ENCODE results near the gene PHYHD1.

The PHYHD1 gene

GRCh38 chr9:128901822-128902221 lies 19.0 kb upstream of the PHYHD1 start:
- no peak for DNase-seq

DNA sequence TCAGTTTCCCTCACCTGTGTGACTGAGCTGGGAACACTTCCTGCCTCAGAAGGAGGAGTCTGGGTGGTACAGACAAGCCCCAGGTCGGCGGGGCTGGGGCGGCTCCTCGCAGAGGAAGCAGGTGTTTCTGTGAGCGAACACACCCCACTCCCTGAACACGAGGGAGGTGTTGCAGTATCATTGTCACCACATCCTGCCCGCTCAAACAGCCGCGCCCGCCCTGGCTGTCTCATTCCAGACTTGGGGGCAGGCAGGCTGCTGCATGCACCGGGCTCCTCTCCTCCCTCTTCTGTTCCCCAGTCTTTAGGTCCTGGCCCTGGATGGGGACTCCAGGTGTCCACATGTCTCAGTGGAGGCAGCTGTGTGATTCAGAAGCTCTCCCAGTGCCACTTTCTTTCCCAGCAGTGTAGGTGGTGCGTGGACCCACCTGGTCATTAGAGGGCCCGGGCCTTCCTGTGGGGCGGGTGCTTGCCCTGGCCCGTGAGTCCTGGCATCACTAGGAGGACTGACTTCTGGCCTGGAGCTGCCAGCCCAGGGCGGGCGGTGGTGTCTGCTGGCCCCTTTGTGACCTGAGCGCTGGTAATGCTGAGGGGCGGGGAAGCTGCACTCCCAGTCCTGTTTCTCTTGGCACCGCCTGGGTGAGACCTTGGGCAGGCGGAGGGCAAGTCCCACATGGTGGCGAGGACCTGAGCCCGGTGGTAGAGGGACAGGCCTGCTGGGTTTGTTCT lies 18.3 kb upstream of the PHYHD1 start:
- no peak for DNase-seq

GRCh38 chr9:128903079-128903461 lies 17.7 kb upstream of the PHYHD1 start:
- DNase-seq = no peak

- no peak for DNase-seq
These were observed 16.7 kb upstream of the PHYHD1 start for GRCh38 chr9:128903871-128904620.

- DNase-seq = no peak
These were observed 14.8 kb upstream of the PHYHD1 start for GRCh38 chr9:128905964-128906363.

GRCh38 chr9:128906741-128907140 lies 14.0 kb upstream of the PHYHD1 start:
- no peak for DNase-seq

DNA sequence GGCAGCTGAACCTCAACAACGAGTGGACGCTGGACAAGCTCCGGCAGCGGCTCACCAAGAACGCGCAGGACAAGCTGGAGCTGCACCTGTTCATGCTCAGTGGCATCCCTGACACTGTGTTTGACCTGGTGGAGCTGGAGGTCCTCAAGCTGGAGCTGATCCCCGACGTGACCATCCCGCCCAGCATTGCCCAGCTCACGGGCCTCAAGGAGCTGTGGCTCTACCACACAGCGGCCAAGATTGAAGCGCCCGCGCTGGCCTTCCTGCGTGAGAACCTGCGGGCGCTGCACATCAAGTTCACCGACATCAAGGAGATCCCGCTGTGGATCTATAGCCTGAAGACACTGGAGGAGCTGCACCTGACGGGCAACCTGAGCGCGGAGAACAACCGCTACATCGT lies 12.4 kb upstream of the PHYHD1 start:
- DNase-seq = no peak

- no peak for DNase-seq
These were observed 10.9 kb upstream of the PHYHD1 start for GRCh38 chr9:128909859-128910258.

DNA sequence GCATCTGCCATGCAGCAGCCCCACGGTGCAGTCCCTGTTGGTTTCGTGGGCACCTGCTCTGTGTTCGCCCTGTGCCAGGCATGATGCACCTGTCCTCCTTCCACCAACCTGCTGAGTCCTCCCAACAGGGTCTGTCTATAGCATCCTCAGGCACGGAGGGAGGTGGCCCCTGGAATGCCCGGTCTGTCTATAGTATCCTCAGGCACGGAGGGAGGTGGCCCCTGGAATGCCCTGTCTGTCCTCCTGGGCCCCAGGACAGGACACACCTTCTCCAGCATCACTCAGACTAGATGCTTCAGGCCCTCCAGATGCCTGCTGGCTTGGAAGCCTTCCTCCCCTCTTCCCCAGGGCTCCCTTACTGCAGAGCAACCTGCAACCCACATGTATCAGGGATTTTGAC lies 9.9 kb upstream of the PHYHD1 start:
- no peak for DNase-seq

DNA sequence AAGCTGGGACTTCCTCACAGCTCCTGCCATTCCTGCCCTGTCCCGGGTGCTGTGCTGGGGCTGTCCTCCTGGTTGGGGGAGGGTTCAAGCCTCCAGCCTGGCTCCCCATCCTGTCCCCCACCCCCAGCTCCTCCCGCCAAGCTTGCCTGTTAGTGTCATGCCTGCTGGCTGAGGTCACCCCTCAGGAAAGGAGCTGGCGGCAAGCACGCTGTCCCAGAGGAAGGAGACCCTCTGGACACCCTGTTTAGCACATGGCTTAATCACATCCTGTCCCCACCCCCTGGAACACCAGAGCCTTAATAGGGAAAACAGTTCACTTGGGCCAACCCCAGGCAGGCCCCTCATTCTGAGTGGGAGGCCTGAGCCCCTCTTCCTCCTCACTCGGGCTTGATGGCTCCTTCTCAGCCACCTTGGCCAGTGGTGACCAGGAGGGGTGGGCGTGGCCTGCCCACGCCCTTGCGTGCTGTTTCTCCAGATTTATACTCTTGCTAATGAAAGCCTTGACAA lies 9.2 kb upstream of the PHYHD1 start:
- no peak for DNase-seq

GRCh38 chr9:128912270-128912853 lies 8.4 kb upstream of the PHYHD1 start:
- DNase-seq = no peak

DNA sequence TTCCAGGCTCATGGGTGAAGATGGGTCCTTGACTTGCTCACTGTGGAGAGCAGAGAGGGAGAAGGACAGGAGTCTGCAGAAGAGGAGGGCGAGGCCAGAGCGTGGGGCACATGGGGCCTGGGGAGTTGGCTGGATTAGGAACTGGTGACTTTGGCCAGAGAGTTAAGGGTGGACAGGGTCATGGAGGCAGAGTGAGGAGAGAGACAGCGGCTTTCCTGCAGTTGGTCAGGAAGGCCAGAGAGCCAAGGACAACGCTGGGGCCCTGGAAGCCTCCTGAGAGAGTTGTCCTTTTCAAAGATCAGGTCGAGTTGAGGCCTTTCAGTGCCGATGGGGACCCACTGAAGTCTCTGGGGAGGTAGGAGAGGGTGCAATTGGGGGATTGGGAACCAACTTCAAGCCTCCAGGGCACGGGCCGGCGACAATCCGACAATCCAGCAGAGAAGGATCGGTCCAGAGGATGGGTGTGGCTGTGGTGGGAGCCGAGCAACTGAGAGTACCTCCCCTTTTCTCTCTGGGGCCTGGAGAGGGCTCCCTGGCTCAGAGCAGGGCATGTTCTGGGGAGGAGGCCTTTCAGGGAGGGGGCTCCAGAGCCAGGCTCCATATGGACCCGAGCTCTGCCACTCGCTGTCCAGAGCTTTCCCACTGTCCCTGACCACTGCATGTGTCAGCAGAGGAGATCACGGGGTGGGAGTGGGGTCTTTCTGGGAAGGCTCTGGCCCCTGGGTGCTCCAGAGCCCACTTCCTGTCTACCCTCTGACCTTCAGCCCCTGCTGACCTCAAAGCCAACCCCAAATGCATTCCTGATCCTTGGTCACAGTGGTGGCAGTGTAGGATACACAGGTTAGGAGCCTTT lies 7.5 kb upstream of the PHYHD1 start:
- no peak for DNase-seq

GRCh38 chr9:128913995-128914772 lies 6.6 kb upstream of the PHYHD1 start:
- DNase-seq = no peak

GRCh38 chr9:128916204-128916603 lies 4.6 kb upstream of the PHYHD1 start:
- no peak for DNase-seq

DNA sequence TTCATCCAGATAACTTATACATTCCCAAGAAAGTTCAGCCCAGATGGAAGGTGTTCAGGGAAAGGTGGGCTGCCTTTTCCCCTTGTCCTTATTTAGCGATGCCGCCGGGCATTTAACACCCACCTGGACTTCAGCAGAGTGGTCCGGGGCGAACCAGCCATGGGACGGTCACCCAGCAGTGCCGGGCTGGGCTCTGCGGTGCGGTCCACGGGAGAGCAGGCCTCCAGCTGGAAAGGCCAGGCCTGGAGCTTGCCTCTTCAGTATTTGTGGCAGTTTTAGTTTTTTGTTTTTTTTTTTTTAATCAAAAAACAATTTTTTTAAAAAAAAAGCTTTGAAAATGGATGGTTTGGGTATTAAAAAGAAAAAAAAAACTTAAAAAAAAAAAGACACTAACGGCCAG lies 4.0 kb upstream of the PHYHD1 start:
- no peak for DNase-seq

DNA sequence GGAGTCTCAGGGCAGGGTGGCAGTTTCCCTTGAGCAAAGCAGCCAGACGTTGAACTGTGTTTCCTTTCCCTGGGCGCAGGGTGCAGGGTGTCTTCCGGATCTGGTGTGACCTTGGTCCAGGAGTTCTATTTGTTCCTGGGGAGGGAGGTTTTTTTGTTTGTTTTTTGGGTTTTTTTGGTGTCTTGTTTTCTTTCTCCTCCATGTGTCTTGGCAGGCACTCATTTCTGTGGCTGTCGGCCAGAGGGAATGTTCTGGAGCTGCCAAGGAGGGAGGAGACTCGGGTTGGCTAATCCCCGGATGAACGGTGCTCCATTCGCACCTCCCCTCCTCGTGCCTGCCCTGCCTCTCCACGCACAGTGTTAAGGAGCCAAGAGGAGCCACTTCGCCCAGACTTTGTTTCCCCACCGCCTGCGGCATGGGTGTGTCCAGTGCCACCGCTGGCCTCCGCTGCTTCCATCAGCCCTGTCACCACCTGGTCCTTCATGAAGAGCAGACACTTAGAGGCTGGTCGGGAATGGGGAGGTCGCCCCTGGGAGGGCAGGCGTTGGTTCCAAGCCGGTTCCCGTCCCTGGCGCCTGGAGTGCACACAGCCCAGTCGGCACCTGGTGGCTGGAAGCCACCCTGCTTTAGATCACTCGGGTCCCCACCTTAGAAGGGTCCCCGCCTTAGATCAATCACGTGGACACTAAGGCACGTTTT lies 3.5 kb upstream of the PHYHD1 start:
- no peak for DNase-seq

DNA sequence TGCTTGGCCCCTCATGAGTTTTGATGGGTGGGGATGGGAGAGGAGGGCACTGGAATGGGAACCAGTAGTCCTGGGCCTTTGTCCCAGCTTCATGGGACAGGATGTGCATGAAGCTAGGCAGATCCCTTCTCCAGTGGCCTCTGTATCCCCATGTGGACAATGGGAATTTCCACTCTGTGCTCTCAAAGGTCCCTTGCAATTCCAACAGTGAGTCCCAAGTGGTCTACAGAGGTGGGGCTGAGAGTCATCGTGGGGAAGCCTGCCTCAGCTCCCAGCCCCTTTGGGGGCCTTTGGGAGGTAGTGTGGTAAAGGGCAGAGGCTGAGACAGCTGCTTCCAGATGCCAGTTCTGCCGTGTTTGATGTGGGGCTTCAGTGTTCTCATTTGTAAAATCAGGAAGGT lies 1.9 kb upstream of the PHYHD1 start:
- DNase-seq = no peak

GRCh38 chr9:128919402-128920089 lies 1.2 kb upstream of the PHYHD1 start:
- DNase-seq = no peak

GRCh38 chr9:128921881-128922763 lies 1.3 kb downstream of the PHYHD1 start:
- no peak for DNase-seq

- no peak for DNase-seq
These were observed 2.7 kb downstream of the PHYHD1 start for GRCh38 chr9:128923493-128923883.
